ENCODE data around the gene ATXN1.

DNA sequence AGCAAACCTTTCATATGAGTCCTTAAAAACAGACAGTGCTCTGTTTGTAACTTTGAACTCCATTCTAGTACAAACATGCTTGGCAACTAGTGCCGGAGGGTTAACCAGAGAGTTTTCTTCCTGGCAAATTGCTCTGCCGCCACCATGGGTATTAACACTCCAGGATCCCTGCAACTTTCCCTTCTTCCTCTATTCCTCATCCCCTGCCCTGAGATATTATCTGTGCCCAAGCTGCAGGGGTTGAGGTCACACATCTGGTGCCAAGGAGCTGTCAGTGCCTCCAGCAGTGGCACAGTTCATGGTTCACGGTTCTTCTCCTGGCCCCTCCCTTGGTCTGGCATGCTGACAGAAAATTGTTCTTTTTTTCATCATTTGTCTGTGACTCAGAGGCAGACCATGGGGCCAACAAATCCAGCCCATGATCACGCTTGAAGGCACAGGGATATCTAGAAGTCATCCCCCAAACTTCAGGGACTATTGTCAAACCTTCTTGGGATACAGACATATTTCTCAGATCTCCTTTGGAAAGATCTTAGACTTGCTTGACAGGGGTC lies 77.5 kb downstream of the ATXN1 start:
- TF ChIP-seq NFE2L1 (CRISPR knock-in tag; IDR thresholded peaks at IDR 0.05; ENCODE audit: borderline replicate concordance): no peak
- TF ChIP-seq, protein P1, sequence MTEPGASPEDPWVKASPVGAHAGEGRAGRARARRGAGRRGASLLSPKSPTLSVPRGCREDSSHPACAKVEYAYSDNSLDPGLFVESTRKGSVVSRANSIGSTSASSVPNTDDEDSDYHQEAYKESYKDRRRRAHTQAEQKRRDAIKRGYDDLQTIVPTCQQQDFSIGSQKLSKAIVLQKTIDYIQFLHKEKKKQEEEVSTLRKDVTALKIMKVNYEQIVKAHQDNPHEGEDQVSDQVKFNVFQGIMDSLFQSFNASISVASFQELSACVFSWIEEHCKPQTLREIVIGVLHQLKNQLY (CRISPR knock-in tag; IDR thresholded peaks at IDR 0.05): no peak
- TF ChIP-seq ZBTB8A (CRISPR knock-in tag; IDR thresholded peaks at IDR 0.05; ENCODE audit: borderline replicate concordance, low read depth): no peak
- TF ChIP-seq NFIC (IDR thresholded peaks at IDR 0.05; ENCODE audit: low read length): peak; percentile 49
- TF ChIP-seq SMC3 (IDR thresholded peaks at IDR 0.05; ENCODE audit: low read length): no peak
- TF ChIP-seq, protein P2, sequence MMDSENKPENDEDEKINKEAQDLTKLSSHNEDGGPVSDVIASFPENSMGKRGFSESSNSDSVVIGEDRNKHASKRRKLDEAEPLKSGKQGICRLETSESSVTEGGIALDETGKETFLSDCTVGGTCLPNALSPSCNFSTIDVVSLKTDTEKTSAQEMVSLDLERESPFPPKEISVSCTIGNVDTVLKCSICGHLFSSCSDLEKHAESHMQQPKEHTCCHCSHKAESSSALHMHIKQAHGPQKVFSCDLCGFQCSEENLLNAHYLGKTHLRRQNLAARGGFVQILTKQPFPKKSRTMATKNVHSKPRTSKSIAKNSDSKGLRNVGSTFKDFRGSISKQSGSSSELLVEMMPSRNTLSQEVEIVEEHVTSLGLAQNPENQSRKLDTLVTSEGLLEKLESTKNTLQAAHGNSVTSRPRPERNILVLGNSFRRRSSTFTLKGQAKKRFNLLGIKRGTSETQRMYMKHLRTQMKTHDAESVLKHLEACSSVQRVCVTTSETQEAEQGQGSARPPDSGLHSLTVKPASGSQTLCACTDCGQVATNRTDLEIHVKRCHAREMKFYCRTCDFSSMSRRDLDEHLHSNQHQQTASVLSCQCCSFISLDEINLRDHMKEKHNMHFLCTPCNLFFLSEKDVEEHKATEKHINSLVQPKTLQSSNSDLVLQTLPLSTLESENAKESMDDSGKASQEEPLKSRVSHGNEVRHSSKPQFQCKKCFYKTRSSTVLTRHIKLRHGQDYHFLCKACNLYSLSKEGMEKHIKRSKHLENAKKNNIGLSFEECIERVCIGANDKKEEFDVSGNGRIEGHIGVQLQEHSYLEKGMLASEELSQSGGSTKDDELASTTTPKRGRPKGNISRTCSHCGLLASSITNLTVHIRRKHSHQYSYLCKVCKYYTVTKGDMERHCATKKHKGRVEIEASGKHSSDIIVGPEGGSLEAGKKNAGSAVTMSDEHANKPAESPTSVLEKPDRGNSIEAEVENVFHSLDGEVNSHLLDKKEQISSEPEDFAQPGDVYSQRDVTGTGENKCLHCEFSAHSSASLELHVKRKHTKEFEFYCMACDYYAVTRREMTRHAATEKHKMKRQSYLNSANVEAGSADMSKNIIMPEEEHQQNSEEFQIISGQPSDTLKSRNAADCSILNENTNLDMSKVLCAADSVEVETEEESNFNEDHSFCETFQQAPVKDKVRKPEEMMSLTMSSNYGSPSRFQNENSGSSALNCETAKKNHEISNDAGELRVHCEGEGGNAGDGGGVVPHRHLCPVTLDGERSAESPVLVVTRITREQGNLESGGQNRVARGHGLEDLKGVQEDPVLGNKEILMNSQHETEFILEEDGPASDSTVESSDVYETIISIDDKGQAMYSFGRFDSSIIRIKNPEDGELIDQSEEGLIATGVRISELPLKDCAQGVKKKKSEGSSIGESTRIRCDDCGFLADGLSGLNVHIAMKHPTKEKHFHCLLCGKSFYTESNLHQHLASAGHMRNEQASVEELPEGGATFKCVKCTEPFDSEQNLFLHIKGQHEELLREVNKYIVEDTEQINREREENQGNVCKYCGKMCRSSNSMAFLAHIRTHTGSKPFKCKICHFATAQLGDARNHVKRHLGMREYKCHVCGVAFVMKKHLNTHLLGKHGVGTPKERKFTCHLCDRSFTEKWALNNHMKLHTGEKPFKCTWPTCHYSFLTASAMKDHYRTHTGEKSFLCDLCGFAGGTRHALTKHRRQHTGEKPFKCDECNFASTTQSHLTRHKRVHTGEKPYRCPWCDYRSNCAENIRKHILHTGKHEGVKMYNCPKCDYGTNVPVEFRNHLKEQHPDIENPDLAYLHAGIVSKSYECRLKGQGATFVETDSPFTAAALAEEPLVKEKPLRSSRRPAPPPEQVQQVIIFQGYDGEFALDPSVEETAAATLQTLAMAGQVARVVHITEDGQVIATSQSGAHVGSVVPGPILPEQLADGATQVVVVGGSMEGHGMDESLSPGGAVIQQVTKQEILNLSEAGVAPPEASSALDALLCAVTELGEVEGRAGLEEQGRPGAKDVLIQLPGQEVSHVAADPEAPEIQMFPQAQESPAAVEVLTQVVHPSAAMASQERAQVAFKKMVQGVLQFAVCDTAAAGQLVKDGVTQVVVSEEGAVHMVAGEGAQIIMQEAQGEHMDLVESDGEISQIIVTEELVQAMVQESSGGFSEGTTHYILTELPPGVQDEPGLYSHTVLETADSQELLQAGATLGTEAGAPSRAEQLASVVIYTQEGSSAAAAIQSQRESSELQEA (CRISPR knock-in tag; IDR thresholded peaks at IDR 0.05; ENCODE audit: not compliant biosample characterization): no peak
- TF ChIP-seq FOXA3 (CRISPR knock-in tag; IDR thresholded peaks at IDR 0.05): no peak; the same call in 1 of the 2 replicates
- TF ChIP-seq ESRRA (CRISPR knock-in tag; IDR thresholded peaks at IDR 0.05; ENCODE audit: low read depth): no peak
- no peak for TF ChIP-seq NR2F6 (IDR thresholded peaks at IDR 0.05)
- peak; percentile 26; the same call in 1 of the 2 replicates for TF ChIP-seq NR2F6 (CRISPR knock-in tag; IDR thresholded peaks at IDR 0.05)
- no peak for TF ChIP-seq PHF8 (CRISPR knock-in tag; IDR thresholded peaks at IDR 0.05)
